Posterior cingulate gyrus (tissue), 11 donors: ENCODE data around the gene FAM149B1.

Experiments
- DNase-seq, 10 donors: peaks; one replicate each; pipeline versions ENCODE4 v3.0.0 to v3.0.0-alpha.2; 2020 to 2021; ENCODE audit warnings: mixed read lengths in 3 of 10
- intact Hi-C: fragments of 100-400 bp; cut with DNase I; formaldehyde crosslinking; loops from one replicate; pipeline ENCODE4 v1.15.1; 2023

FAM149B1 gene

GRCh38 chr10:73169320-73169719, 1.4 kb downstream of the FAM149B1 start:
- DNase-seq = no peak
- intact Hi-C loops = loop anchor here (5.0 to 10.0 kb wide), 2 partner anchors 78 to 805 kb away; partner anchors contain the start of gene DNAJC9

GRCh38 chr10:73172867-73173266, 4.9 kb downstream of the FAM149B1 start:
- intact Hi-C loops = no loop called here
- no peak for DNase-seq

- intact Hi-C loops = no loop called here
- no peak for DNase-seq
These were observed 6.4 kb downstream of the FAM149B1 start for GRCh38 chr10:73174148-73174925.

GRCh38 chr10:73182568-73182967, 14.6 kb downstream of the FAM149B1 start:
- intact Hi-C loops = no loop called here
- DNase-seq = no peak

- DNase-seq = no peak
- intact Hi-C loops = no loop called here
These were observed 15.9 kb downstream of the FAM149B1 start for GRCh38 chr10:73183667-73184281.

- intact Hi-C loops = no loop called here
These were observed 18.3 kb downstream of the FAM149B1 start for GRCh38 chr10:73186266-73186665.

GRCh38 chr10:73190188-73190587, 22.3 kb downstream of the FAM149B1 start:
- no peak for DNase-seq
- intact Hi-C loops = no loop called here

More at GRCh38 chr10:73186266-73186665, 18.3 kb downstream of the FAM149B1 start:
- no peak for DNase-seq

- intact Hi-C loops = no loop called here
- DNase-seq = no peak
These were observed 37.2 kb downstream of the FAM149B1 start for GRCh38 chr10:73205081-73205480.

- intact Hi-C loops = no loop called here
- no peak for DNase-seq
These were observed 38.0 kb downstream of the FAM149B1 start for GRCh38 chr10:73205890-73206289.

GRCh38 chr10:73206385-73206784, 38.5 kb downstream of the FAM149B1 start:
- no peak for DNase-seq
- intact Hi-C loops = no loop called here

- intact Hi-C loops = no loop called here
- DNase-seq = no peak
These were observed 40.0 kb downstream of the FAM149B1 start for GRCh38 chr10:73207883-73208282.

- no peak for DNase-seq
- intact Hi-C loops = no loop called here
These were observed 41.8 kb downstream of the FAM149B1 start for GRCh38 chr10:73209705-73210104.

- intact Hi-C loops = no loop called here
- no peak for DNase-seq
These were observed 42.6 kb downstream of the FAM149B1 start for GRCh38 chr10:73210395-73211105.

GRCh38 chr10:73211106-73211811, 43.3 kb downstream of the FAM149B1 start:
- no peak for DNase-seq
- intact Hi-C loops = no loop called here

- intact Hi-C loops = no loop called here
- DNase-seq = no peak
These were observed 47.8 kb downstream of the FAM149B1 start for GRCh38 chr10:73215749-73216148.

GRCh38 chr10:73217628-73218027, 49.7 kb downstream of the FAM149B1 start:
- intact Hi-C loops = no loop called here
- DNase-seq = no peak

GRCh38 chr10:73218431-73219191, 50.7 kb downstream of the FAM149B1 start:
- no peak for DNase-seq
- intact Hi-C loops = no loop called here

GRCh38 chr10:73219384-73219783, 51.5 kb downstream of the FAM149B1 start:
- intact Hi-C loops = no loop called here
- DNase-seq = no peak

GRCh38 chr10:73220989-73221388, 53.1 kb downstream of the FAM149B1 start:
- intact Hi-C loops = no loop called here
- no peak for DNase-seq

- DNase-seq = no peak
- intact Hi-C loops = no loop called here
These were observed 57.6 kb downstream of the FAM149B1 start for GRCh38 chr10:73225518-73225917.
